GM19438 (cell line): ENCODE data around the gene LINGO4.
"Not testable (repeated sequence)": the region's sequence is repeated elsewhere in the genome, so short reads cannot be mapped to it uniquely, and the experiment has no call there.

Source experiments
- ATAC-seq: cut with Tn5 transposase; IDR thresholded peaks from one replicate; pipeline ENCODE4 v1.9.1; 2021; ENCODE audit warnings: low read depth; ENCODE audit not compliant: unreplicated experiment

Gene LINGO4

GRCh38 chr1:151790071-151790939, 14.9 kb downstream of the LINGO4 start, which contains the start of gene TDRKH:
TSS of gene TDRKH (minus strand) at chr1:151790500. CDS start at chr1:151783022, 7,478 bp downstream.
- ATAC-seq = peak; percentile 96

- ATAC-seq = no peak
Observed at GRCh38 chr1:151787689-151788088, 17.5 kb downstream of the LINGO4 start.

DNA sequence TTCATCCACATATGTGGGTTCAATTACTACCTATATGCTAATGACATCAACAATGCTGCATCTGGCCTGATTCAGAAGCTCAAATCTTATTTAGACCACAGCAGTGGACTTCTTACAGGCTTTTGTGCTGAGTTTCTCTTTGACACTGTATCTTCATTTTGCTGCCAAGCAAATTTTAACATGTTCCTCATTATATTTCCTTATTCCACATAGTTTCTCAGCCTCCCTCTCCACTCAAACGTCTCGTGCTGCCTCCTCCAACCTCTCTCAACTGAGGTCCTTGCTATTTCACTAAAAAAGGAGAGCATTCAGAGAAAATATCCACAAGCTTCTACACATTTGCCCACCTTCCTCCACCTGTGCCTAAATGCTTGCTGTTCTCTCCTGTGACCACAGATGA, 21.4 kb downstream of the LINGO4 start:
- ATAC-seq = no peak

- no peak for ATAC-seq
Observed at GRCh38 chr1:151782741-151783140, 22.5 kb downstream of the LINGO4 start.

DNA sequence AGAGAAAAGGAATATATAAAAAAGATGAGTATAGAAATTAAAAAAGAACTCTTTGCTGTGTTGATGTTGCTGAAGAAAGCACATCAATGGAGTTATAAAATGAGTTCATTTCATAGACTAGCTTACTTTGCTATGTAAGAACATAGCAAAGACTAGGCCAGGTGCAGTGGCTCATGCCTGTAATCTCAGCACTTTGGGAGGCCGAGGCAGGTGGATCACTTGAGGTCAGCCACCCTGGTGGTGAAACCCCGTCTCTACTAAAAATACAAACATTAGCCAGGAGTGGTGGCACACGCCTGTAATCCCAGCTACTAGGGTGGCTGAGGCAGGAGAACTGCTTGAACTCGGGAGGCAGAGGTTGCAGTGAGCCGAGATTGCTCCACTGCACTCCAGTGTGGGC, 23.2 kb downstream of the LINGO4 start:
- not testable (repeated sequence) for ATAC-seq

DNA sequence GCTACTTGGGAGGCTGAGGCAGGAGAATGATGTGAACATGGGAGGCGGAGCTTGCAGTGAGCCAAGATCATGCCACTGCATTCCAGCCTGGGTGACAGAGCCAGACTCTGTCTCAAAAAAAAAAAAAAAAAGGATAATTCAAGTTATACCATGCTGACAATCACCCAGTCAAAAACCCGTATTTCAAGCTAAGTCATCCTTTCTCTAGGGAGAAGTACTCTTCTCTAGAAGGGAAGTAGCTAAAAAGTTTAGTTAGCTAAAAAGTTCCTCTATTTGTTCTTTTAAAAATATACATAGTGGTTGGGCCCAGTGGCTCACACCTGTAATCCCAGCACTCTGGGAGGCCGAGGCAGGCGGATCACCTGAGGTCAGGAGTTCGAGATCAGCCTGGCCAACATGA, 24.5 kb downstream of the LINGO4 start:
- ATAC-seq = not testable (repeated sequence)

DNA sequence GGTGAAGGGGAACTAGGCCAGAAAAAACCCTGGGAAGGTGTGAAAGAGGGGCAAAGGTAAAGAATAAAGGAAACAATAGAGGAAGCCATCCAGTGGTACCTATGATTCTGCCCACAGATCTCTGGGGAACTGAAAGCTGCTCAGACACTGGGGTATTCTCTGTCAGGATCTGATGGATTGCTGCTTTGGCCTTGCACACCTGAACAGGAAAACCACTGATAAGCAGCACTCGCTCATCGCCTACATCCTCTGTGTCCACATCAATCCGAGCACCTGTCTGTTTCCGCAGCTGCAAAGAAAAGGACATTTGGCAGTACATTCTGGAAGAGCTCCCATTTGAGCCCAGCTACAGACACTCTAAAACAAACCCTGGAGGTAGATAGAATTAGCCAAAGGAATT, 25.4 kb downstream of the LINGO4 start:
- no peak for ATAC-seq

GRCh38 chr1:151777317-151777716, 27.9 kb downstream of the LINGO4 start:
- ATAC-seq = no peak

- no peak for ATAC-seq
Observed at GRCh38 chr1:151776665-151777062, 28.6 kb downstream of the LINGO4 start.

- no peak for ATAC-seq
Observed at GRCh38 chr1:151775894-151776664, 29.1 kb downstream of the LINGO4 start.

DNA sequence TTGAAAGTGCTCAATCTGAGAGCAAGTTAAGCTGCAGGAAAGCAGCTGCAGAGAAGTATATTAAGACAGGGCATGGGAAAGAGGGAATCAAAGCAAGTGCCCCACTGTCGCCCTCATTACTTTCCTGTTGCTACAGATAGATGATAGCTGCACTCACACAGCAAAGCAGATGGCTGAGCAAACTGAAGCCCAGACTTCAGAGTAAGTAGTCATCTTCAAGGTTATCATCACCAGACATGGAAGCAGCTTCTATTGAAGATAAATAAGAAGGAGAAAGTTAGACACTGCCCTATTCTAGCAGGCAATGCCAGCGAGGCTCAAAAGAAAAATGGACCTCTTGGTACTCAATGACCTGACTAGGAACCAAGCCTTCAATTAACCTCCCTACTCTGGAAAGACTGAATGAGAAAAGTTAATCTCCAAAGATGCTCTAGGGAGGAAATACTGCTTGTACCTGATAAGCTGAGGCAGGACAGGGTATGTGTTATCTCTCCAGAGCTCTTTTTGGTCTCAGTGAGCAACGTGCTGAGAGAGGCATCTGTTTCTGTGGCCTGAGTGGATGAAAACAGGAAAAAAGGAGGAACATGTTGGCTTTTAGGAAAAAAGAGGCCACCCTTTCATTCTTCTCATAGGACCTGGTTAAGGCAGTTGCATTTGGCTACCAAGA, 30.8 kb downstream of the LINGO4 start:
- ATAC-seq = no peak

GRCh38 chr1:151773702-151774101, 31.5 kb downstream of the LINGO4 start:
- ATAC-seq = no peak

DNA sequence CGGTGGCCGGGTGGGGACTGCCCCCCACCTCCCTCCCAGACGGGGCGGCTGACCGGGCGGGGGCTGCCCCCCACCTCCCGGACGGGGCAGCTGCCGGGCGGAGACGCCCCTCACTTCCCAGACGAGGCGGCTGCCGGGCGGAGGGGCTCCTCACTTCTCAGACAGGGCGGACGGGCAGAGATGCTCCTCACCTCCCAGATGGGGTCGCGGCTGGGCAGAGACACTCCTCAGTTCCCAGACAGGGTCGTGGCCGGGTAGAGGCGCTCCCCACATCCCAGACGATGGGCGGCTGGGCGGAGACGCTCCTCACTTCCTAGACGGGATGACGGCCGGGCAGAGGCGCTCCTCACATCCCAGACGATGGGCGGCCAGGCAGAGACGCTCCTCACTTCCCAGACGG, 35.9 kb downstream of the LINGO4 start:
- not testable (repeated sequence) for ATAC-seq

- ATAC-seq = not testable (repeated sequence)
Observed at GRCh38 chr1:151768351-151769066, 36.7 kb downstream of the LINGO4 start.

- no peak for ATAC-seq
Observed at GRCh38 chr1:151763990-151764389, 41.2 kb downstream of the LINGO4 start.

DNA sequence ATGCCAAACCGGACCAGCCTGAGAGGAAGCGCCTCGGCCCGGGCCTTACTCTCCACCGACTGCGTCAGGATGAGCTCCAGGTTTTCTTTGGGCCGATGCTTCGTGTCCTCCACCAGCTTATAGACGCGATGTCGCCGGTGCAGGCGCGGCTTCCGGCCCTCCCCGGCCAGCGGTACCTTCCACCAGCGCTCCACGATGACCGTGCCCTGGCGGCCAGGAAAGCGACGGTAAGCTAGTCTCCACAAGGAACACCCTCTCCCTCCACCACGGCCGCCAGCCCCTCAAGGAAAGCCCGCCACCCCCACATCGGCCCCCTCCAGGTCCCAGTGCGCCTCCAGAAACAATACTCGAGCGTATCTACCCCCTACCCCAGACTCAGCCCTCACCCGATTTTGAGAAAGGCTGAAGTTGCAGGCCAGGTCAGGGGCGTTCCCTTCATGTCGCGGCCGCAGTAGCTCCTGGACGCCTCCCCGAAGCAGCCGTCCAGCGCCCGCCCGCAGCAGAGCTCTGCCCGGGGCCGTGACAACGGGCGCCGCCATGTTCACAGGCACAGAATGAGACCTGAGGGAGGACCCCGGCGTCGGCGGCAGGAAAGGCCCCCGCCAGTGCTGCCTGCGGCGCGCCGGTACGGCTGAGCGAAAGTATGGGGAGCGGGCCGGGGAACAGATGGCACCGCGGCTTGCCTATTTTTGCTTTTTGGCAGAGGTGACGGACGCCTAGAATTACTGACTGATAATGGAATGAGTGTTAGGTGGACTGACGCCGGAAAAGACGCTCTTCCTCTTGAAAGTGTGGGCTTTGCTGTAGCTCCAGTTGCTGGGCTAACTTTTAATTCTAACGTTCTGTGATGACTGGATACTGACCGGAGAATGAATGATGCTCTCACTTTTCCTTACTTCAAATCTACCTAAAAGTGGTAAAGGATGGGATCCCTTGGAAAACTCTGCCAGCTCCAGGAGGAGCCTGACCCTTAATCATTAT, 42.0 kb downstream of the LINGO4 start, which contains the start of gene MRPL9:
MRPL9 (minus strand) TSS at position 556 of the 981 bp plus-strand sequence; CDS start at position 539, 17 bp downstream.
- peak; percentile 94 for ATAC-seq

GRCh38 chr1:151760597-151761385, 44.4 kb downstream of the LINGO4 start:
- ATAC-seq = no peak

DNA sequence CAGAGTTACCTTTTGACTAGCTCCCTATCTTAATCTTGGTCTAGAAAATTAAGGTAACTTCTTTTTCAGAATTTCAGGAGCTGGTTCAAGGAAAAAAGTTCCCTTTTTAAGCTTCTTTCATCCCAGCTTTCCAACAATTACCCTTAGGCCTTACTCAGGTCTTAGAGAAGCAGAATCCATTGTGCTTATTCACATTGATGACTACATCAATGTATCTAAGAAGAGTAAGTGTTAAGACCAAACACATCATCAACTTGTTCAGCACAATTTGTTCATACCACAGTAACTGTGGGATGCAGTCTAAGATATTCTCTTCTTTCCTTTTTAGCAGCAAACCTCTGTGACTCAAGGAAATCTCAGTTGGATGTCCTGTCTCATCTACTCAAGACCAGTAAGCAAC, 46.0 kb downstream of the LINGO4 start:
- no peak for ATAC-seq
